Endothelial cell of umbilical vein (primary cell): ENCODE data around the gene FZD7. TPM values are rescaled to one million over a fixed set of nuclear protein-coding genes. Genes with fewer than 3 reads are reported as not detected.

Experiments used
- BruUV-seq: library from RNA; stranded (reverse); fragments of 400-500 nt; replicated peaks from 2 replicates; lab custom pipeline; 2021; lab: Mats Ljungman, UMichigan
- CTCF ChIA-PET: fragments of 300-600, 350-600 bp; sonication (Branson Sonifier 250); formaldehyde crosslinking; loops from one replicate; lab custom pipeline; 2021; ENCODE audit warnings: antibody characterized with exemption, inconsistent platforms; lab: Charles Lee
- POLR2A ChIA-PET: fragments of 300-600, 350-600 bp; sonication (Branson Sonifier 250); formaldehyde crosslinking; loops from one replicate; lab custom pipeline; 2021; ENCODE audit warnings: antibody characterized with exemption, inconsistent platforms; lab: Charles Lee
- DNase-seq: peaks from one replicate; pipeline ENCODE4 v3.0.0-alpha.2; 2011; ENCODE audit warnings: low read depth, low spot score
- FAIRE-seq: peaks from 2 replicates; lab custom pipeline; 2011; peaks lifted over from hg19 to GRCh38; lab: Jason Lieb, UNC
- H2AFZ ChIP-seq: 2 replicates; pipeline ENCODE4 v1.6.0; 2012; ENCODE audit warnings: low read depth, low read length, control low read depth, inconsistent platforms
- H3K27ac ChIP-seq: 2 replicates; pipeline ENCODE4 v1.5.1; 2011; ENCODE audit warnings: low read depth, mild to moderate bottlenecking, control low read depth, low read length, moderate library complexity; ENCODE audit not compliant: insufficient read depth
- H3K27me3 ChIP-seq, 2 experiments: 2 replicates each; pipeline versions ENCODE4 v1.6.0 to v1.6.1; 2011; ENCODE audit warnings: low read length in 2 of 2, mixed read lengths in 1 of 2; ENCODE audit not compliant: control insufficient read depth in 2 of 2, insufficient read depth in 2 of 2
- H3K36me3 ChIP-seq, 2 experiments: 2 replicates in 1 of 2; 3 replicates in 1 of 2; pipeline ENCODE4 v1.5.1; 2011; ENCODE audit warnings: low read length in 2 of 2, mild to moderate bottlenecking in 1 of 2, moderate library complexity in 1 of 2; ENCODE audit not compliant: control insufficient read depth in 2 of 2, insufficient read depth in 2 of 2; ENCODE audit errors: extremely low read depth in 1 of 2
- H3K4me1 ChIP-seq: 3 replicates; pipeline ENCODE4 v1.5.1; 2011; ENCODE audit warnings: mild to moderate bottlenecking, low read length; ENCODE audit not compliant: control insufficient read depth, insufficient read depth; ENCODE audit errors: extremely low read depth
- H3K4me2 ChIP-seq: 2 replicates; pipeline ENCODE4 v1.6.1; 2011; ENCODE audit warnings: low read length, control low read depth, mixed read lengths; ENCODE audit not compliant: insufficient read depth
- H3K4me3 ChIP-seq, 3 experiments: fragments of 200-600 bp in 1 of 3; sonication (generic), shearing (Covaris generic) in 1 of 3; replicated peaks in 1 of 3; 2 replicates each; pipeline ENCODE4 v1.5.1; 2011 to 2016; ENCODE audit warnings: control low read depth in 3 of 3, low read length in 3 of 3, mild to moderate bottlenecking in 2 of 3, inconsistent platforms in 1 of 3, low read depth in 1 of 3, moderate library complexity in 1 of 3; ENCODE audit not compliant: insufficient read depth in 1 of 3
- H3K79me2 ChIP-seq: 2 replicates; pipeline ENCODE4 v1.6.0; 2012; ENCODE audit warnings: low read length, inconsistent platforms; ENCODE audit not compliant: control insufficient read depth, insufficient read depth
- H3K9ac ChIP-seq: replicated peaks from 2 replicates; pipeline ENCODE3; 2011; ENCODE audit warnings: low read length, control low read depth; ENCODE audit not compliant: insufficient read depth; ENCODE audit errors: extremely low read depth
- H3K9me1 ChIP-seq: replicated peaks from 3 replicates; pipeline ENCODE4 v1.6.0; 2011; ENCODE audit warnings: mild to moderate bottlenecking, low read length; ENCODE audit not compliant: control insufficient read depth, insufficient read depth; ENCODE audit errors: extremely low read depth
- H3K9me3 ChIP-seq: replicated peaks from 2 replicates; pipeline ENCODE4 v1.5.1; 2012; ENCODE audit warnings: low read length, inconsistent platforms; ENCODE audit not compliant: control insufficient read depth, insufficient read depth
- H4K20me1 ChIP-seq: replicated peaks from 2 replicates; pipeline ENCODE3; 2011; ENCODE audit warnings: mild to moderate bottlenecking, low read length; ENCODE audit not compliant: control insufficient read depth, insufficient read depth; ENCODE audit errors: extremely low read depth
- CTCF ChIP-seq, 2 donors: IDR thresholded peaks; 1 replicate in 1 of 2; 2 replicates in 1 of 2; pipeline ENCODE4 v1.5.1; 2011; ENCODE audit warnings: low read length in 2 of 2, mild to moderate bottlenecking in 2 of 2, moderate library complexity in 2 of 2, control low read depth in 1 of 2, inconsistent platforms in 1 of 2, low read depth in 1 of 2; ENCODE audit not compliant: insufficient read depth in 1 of 2; ENCODE audit errors: extremely low read depth in 1 of 2
- EZH2 ChIP-seq: IDR thresholded peaks from 2 replicates; pipeline ENCODE4 v1.6.1; 2012; ENCODE audit warnings: borderline replicate concordance, low read depth, mild to moderate bottlenecking, moderate library complexity, low read length, inconsistent platforms; ENCODE audit not compliant: severe bottlenecking
- GATA2 ChIP-seq: IDR thresholded peaks from 2 replicates; pipeline ENCODE4 v1.7.0; 2011; ENCODE audit warnings: low read depth, mild to moderate bottlenecking, moderate library complexity, mixed read lengths, low read length; ENCODE audit not compliant: insufficient read length, insufficient read depth
- JUN ChIP-seq: IDR thresholded peaks from 2 replicates; pipeline ENCODE4 v1.6.1; 2011; ENCODE audit warnings: borderline replicate concordance, low read depth; ENCODE audit not compliant: insufficient read length, insufficient read depth
- MYC ChIP-seq: IDR thresholded peaks from one replicate; pipeline ENCODE4 v1.6.1; 2011; ENCODE audit warnings: mild to moderate bottlenecking, low read depth, low read length
- POLR2A ChIP-seq: IDR thresholded peaks from 2 replicates; pipeline ENCODE4 v1.6.1; 2012; ENCODE audit warnings: low read depth, mild to moderate bottlenecking, control low read depth, low read length
- dilution Hi-C: fragments of 300-500 bp; cut with MboI; formaldehyde crosslinking; loops from one replicate; pipeline ENCODE4 v1.15.0; 2019; ENCODE audit warnings: low sequenced_read_pairs; ENCODE audit not compliant: extremely low pct_ligation_motif_present
- intact Hi-C: fragments of 100-400 bp; cut with micrococcal nuclease; formaldehyde crosslinking; loops from one replicate; pipeline ENCODE4 v1.10.0; 2022
- polyA plus RNA-seq, 4 experiments: library from polyadenylated mRNA; depleted of rRNA in 3 of 4; stranded (reverse) in 3 of 4; unstranded in 1 of 4; fragments of >200 nt; gene quantifications; 2 replicates each; pipeline versions ENCODE4 v1.2.1 to v1.2.3, GENCODE V29; 2011 to 2012; ENCODE audit warnings: missing spikeins in 1 of 4
- total RNA-seq: library from RNA; stranded (reverse); gene quantifications from 2 replicates; pipeline ENCODE4 v1.2.3, GENCODE V29; 2021

The FZD7 gene
- total and polyA plus RNA-seq, 2 donors (not counting 3 experiments of a cell fraction or from before 2014, with no cell fraction given) = 0.15 to 0.29 TPM

DNA sequence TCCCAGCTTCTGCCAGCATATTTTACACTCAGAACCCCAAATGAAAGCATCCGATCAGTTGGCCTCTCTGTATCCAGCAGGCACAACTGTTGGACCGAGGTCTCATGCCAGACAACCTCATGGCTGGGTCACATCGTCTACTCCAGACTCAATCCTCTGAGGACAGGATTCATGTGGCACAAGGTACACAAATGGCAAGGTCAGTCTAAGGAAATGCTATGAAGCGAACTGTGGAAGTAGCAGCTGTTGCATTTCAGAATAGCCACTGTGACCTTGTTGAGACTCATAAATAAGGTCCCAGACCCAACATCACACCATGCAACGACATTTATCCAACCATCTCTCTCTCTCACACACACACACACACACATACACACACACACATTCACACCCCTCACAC, 7.1 kb upstream of the FZD7 start:
- Histone ChIP-seq H3K4me2 (no peak overlapping the region), H2AFZ (no peak overlapping the region), H3K27ac (no peak overlapping the region), H3K4me3 (no peak overlapping the region), H4K20me1 (no peaks in the 10 kb centered on the region), H3K4me1 (no peaks in the 10 kb centered on the region), H3K9me1 (no peaks in the 10 kb centered on the region), H3K27me3 (peaks cover 34 to 50% of the 10 kb centered on the region in 2 experiments), H3K9ac (no peak overlapping the region), H3K79me2 (no peaks in the 10 kb centered on the region), H3K36me3 (no peaks in the 10 kb centered on the region), H3K9me3 (no peaks in the 10 kb centered on the region)
- ChIA-PET CTCF (no interaction called here), POLR2A (no interaction called here)
- DNase-seq = no peak
- dilution Hi-C loops = no loop called here
- intact Hi-C loops = no loop called here
- FAIRE-seq = no peak
- no TSS peak for BruUV-seq
- TF ChIP-seq POLR2A = no peak
- no peak for TF ChIP-seq GATA2
- TF ChIP-seq JUN = no peak
- no peak for TF ChIP-seq MYC
- no peak for TF ChIP-seq EZH2
- TF ChIP-seq CTCF (IDR thresholded peaks at IDR 0.05; ENCODE audit: extremely low read depth in 1 of 2, insufficient read depth in 1 of 2, low read depth in 1 of 2, low read length in 2 of 2) = no peak

DNA sequence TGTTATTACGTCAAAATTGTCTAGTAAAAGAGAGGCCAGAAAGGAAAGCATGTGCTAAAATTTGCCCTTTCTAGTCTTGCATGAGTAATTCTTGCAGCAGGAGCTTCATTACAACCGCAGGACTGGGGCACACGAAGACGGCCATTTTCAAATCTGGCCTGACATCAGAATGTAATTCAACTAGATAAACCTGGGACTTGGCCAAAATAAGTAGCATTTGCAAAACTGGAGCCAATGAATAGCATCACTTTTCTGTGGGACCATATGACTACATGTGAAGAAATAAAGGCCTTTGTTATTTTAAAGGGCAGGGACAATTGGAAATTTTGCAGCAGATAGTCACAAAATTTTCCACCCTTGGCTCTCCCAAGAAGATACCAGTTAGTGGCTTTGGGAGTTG, 3.0 kb upstream of the FZD7 start:
- dilution Hi-C loops (no loop called here), intact Hi-C loops (loop anchor here (10.0 kb wide), 1 partner anchor 236 kb away; no protein-coding TSS in a partner anchor)
- H3K4me1 ChIP-seq = peaks cover 10% of the 10 kb centered on the region
- CTCF ChIA-PET = interaction anchor here (1.6 kb wide), 1 partner anchor 16 kb away, joined by 4 read pairs; no protein-coding TSS in a partner anchor
- H3K27me3 ChIP-seq = peaks cover 45 to 55% of the 10 kb centered on the region in 2 experiments
- no peaks in the 10 kb centered on the region for H4K20me1 ChIP-seq
- no peak overlapping the region for H3K4me3 ChIP-seq
- H3K9me3 ChIP-seq = no peaks in the 10 kb centered on the region
- DNase-seq (no peak), FAIRE-seq (no peak)
- no peak overlapping the region for H3K27ac ChIP-seq
- no peak overlapping the region for H2AFZ ChIP-seq
- POLR2A ChIA-PET = no interaction called here
- H3K79me2 ChIP-seq = no peaks in the 10 kb centered on the region
- H3K9ac ChIP-seq = no peak overlapping the region
- no peaks in the 10 kb centered on the region for H3K36me3 ChIP-seq
- H3K9me1 ChIP-seq = no peaks in the 10 kb centered on the region
- TF ChIP-seq MYC = no peak
- no peak for TF ChIP-seq EZH2
- TF ChIP-seq GATA2 = no peak
- no peak for TF ChIP-seq JUN
- no peak overlapping the region for H3K4me2 ChIP-seq
- no TSS peak for BruUV-seq
